HG03064 (cell line): ENCODE results near the gene HLA-A.

ENCODE experiments used
- ATAC-seq: cut with Tn5 transposase; IDR thresholded peaks from one replicate; pipeline ENCODE4 v1.9.1; 2021; ENCODE audit warnings: low read depth; ENCODE audit not compliant: unreplicated experiment

Gene HLA-A

GRCh38 chr6:29984232-29984631, 41.9 kb downstream of the HLA-A start:
- ATAC-seq = no peak

GRCh38 chr6:29984992-29985391, 42.7 kb downstream of the HLA-A start:
- ATAC-seq = no peak

GRCh38 chr6:29986179-29986781, 43.9 kb downstream of the HLA-A start:
- no peak for ATAC-seq

GRCh38 chr6:29989211-29989610, 46.9 kb downstream of the HLA-A start:
- no peak for ATAC-seq

GRCh38 chr6:29990931-29991330, 48.6 kb downstream of the HLA-A start:
- ATAC-seq = no peak

- ATAC-seq = no peak
Measured at GRCh38 chr6:29992807-29993206, 50.5 kb downstream of the HLA-A start.

GRCh38 chr6:29994826-29995225, 52.5 kb downstream of the HLA-A start:
- ATAC-seq = no peak

GRCh38 chr6:29995340-29995777, 53.0 kb downstream of the HLA-A start:
- no peak for ATAC-seq
